ENCODE results near the gene HOXB7.
A peak's percentile ranks its signal among the peaks of the same experiment; 100 is the strongest.

DNA sequence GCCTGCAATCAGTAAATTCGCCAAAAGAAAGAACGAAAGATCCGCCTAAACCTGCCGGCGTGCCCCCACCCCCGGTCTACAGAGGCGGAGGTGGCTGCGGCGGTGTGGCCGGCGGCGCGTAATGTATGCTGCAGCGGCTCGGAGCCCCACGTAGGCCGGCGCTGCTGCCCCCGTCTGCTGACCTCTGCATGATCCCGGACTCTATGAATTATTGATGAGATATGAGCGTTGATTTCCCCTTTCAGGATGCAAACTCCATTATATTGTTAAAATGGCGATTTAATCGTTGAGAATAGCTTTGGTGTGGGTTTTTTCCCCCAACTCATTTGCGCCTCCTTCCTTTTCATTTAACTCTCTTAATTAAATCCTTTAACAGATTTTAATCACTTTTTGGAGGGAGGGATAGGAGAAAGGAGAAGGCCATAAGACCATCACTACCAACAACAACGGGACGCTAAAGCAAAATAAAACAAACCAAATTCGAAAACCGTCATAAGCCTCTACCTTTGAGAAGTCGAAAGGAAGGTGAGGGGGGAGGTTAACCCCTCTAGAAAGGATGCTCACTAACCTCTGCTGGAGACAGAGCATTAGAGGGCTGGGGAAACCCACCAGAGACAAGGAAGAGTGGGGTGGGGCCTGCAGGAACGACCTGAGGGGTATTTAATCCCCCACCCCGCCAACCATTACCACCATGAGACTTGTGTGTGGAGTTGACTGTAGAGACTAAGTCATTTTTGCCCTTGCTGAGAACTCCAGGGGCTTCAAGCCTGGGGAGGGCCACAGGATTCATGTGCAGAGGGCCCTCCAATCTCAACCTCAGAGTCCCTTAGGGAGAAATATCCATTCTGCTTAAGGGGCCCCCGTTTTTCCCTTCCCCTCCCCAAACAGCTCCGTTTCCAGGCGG lies 24.2 kb downstream of the HOXB7 start:
- TF ChIP-seq, protein P1, sequence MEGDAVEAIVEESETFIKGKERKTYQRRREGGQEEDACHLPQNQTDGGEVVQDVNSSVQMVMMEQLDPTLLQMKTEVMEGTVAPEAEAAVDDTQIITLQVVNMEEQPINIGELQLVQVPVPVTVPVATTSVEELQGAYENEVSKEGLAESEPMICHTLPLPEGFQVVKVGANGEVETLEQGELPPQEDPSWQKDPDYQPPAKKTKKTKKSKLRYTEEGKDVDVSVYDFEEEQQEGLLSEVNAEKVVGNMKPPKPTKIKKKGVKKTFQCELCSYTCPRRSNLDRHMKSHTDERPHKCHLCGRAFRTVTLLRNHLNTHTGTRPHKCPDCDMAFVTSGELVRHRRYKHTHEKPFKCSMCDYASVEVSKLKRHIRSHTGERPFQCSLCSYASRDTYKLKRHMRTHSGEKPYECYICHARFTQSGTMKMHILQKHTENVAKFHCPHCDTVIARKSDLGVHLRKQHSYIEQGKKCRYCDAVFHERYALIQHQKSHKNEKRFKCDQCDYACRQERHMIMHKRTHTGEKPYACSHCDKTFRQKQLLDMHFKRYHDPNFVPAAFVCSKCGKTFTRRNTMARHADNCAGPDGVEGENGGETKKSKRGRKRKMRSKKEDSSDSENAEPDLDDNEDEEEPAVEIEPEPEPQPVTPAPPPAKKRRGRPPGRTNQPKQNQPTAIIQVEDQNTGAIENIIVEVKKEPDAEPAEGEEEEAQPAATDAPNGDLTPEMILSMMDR (conservative IDR thresholded peaks at IDR 0.05; ENCODE audit: low read length), result no peak
- TF ChIP-seq EZH2phosphoT487 (IDR thresholded peaks at IDR 0.05; ENCODE audit: borderline replicate concordance, low read depth, low read length), result 0 out of 2 replicates have a peak, but pooled peaks have one; percentile 13

Measured in OCI-LY7 (cell line).